Gastrocnemius medialis (tissue), 4 donors: ENCODE measurements around the gene TTLL10. TPM values are rescaled to one million over a fixed set of nuclear protein-coding genes. Genes with fewer than 3 reads are reported as not detected.
A peak's percentile ranks its signal among the peaks of the same experiment; 100 is the strongest.

Experiments
- ATAC-seq, 2 donors: fragments of 150-250 bp; one replicate each; pipeline ENCODE4 v1.9.1; 2016
- DNase-seq, 2 donors: peaks; one replicate each; pipeline ENCODE4 v3.0.0-alpha.2; 2019
- H3K27ac ChIP-seq, 4 donors: fragments of 200-600 bp; sonication (generic); 1 replicate in 1 of 4; 2 replicates in 3 of 4; pipeline ENCODE4 v1.5.1; 2016 to 2018; ENCODE audit warnings: mild to moderate bottlenecking in 2 of 4, moderate library complexity in 1 of 4
- H3K27me3 ChIP-seq, 3 donors: fragments of 200-600 bp; sonication (generic) in 2 of 3; 1 replicate in 1 of 3; 2 replicates in 2 of 3; pipeline versions ENCODE4 v1.5.1 to v1.6.0; 2016 to 2019; ENCODE audit warnings: mild to moderate bottlenecking in 1 of 3, moderate library complexity in 1 of 3
- H3K36me3 ChIP-seq, 2 donors: fragments of 200-600 bp; sonication (generic) in 1 of 2; one replicate each; pipeline ENCODE4 v1.5.1; 2017 to 2018
- H3K4me1 ChIP-seq, 2 donors: fragments of 200-600 bp; sonication (generic) in 1 of 2; one replicate each; pipeline ENCODE4 v1.5.1; 2016 to 2017; ENCODE audit warnings: mild to moderate bottlenecking in 2 of 2
- H3K4me3 ChIP-seq, 4 donors: fragments of 200-600 bp; sonication (generic) in 3 of 4; 1 replicate in 1 of 4; 2 replicates in 3 of 4; pipeline ENCODE4 v1.5.1; 2016 to 2019; ENCODE audit warnings: mild to moderate bottlenecking in 2 of 4
- H3K9me3 ChIP-seq, 3 donors: fragments of 200-600 bp; sonication (generic) in 2 of 3; 1 replicate in 1 of 3; 2 replicates in 2 of 3; pipeline ENCODE4 v1.5.1; 2016 to 2019
- CTCF ChIP-seq, 5 experiments: fragments of 450-650 bp in 3 of 5; fragments of 200-600 bp in 2 of 5; sonication (generic) in 2 of 5; IDR thresholded peaks in 4 of 5; conservative IDR thresholded peaks in 1 of 5; 1 replicate in 4 of 5; 2 replicates in 1 of 5; pipeline ENCODE4 v1.5.1; 2016 to 2019; ENCODE audit warnings: antibody characterized with exemption in 5 of 5, mild to moderate bottlenecking in 3 of 5, moderate library complexity in 3 of 5
- POLR2A ChIP-seq, 2 donors: fragments of 450-650 bp; IDR thresholded peaks; one replicate each; pipeline ENCODE4 v1.6.1; 2017; ENCODE audit warnings: antibody characterized with exemption in 2 of 2, mild to moderate bottlenecking in 2 of 2, moderate library complexity in 2 of 2
- in situ Hi-C, 4 donors: fragments of 200-750 bp; cut with MboI; loops; one replicate each; pipeline versions ENCODE4 v1.15.0 to v1.8.0; 2017; ENCODE audit warnings: low sequenced_read_pairs in 4 of 4
- intact Hi-C: fragments of 100-400 bp; cut with DNase I; formaldehyde crosslinking; loops from one replicate; pipeline ENCODE4 v1.15.1; 2023; ENCODE audit warnings: low total_unique reads
- total RNA-seq, 4 donors: library from RNA; depleted of rRNA; stranded (reverse); fragments of >200 nt; gene quantifications; one replicate each; pipeline versions ENCODE4 v1.1.0 to v1.2.3, GENCODE V29; 2016

Gene TTLL10
- total RNA-seq, 4 donors from 2014 or later = 0.13 to 0.16 TPM; not detected in 2

DNA sequence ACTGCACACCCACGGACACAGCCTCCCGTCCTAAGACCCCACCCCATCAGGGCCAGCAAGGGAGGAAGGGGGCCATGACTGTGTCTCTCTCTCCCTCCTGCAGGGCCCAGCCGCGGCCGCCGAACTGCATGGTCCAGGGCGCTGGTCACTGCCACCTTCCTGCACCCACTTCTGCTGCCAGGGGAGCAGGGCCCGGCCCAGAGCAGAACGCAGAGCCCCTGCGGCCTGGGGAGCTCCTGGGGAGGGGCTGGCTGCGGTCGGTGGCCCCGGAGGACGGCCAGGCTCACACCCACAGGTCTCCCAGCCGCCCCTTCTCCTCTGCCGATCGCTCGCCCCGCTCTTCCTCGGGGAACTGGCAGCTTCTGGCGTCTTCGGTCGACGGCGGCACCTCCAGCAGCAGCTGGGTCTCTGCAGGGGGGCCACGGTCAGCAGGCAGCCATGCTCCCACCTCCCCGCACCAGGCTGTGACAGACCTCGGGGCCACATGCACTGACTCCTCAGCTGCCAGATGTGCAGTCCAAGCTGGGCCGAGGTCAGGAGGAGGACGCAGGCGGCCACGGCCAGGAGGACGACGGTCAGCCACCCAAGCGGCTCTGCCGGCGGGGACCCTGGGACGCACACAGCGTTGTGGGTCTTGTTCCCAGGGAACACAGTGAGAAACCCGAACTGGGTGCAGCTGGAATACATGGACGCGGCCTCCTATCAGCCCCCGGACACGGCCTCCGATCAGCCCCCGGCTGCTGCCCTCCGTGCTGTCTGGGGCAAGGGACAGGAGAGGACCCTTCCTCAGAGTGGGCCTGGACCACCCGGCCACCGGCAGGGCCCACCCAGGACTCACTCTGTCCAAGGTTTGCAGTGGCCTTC lies 30.1 kb downstream of the TTLL10 start:
- H3K4me3 ChIP-seq = no peak overlapping the region
- no peak for DNase-seq
- no peak for ATAC-seq
- H3K36me3 ChIP-seq = no peaks in the 10 kb centered on the region
- H3K27ac ChIP-seq = no peak overlapping the region
- TF ChIP-seq POLR2A (IDR thresholded peaks at IDR 0.05) = no peak
- TF ChIP-seq CTCF (IDR thresholded peaks at IDR 0.05 in 4 of 5, conservative IDR thresholded peaks at IDR 0.05 in 1 of 5) = no peak
- H3K27me3 ChIP-seq = peaks cover 31 to 42% (median 37%) of the 10 kb centered on the region in 3 donors
- intact Hi-C loops = loop anchor here (10.0 kb wide), 1 partner anchor 69 kb away; no protein-coding TSS in a partner anchor
- peaks cover 5 to 6% of the 10 kb centered on the region in 2 donors for H3K4me1 ChIP-seq
- H3K9me3 ChIP-seq = no peaks in the 10 kb centered on the region
- in situ Hi-C loops = no loop called here

GRCh38 chr1:1204425-1204920 lies 30.8 kb downstream of the TTLL10 start:
- H3K27me3 ChIP-seq = peaks cover 31 to 46% (median 38%) of the 10 kb centered on the region in 3 donors

DNA sequence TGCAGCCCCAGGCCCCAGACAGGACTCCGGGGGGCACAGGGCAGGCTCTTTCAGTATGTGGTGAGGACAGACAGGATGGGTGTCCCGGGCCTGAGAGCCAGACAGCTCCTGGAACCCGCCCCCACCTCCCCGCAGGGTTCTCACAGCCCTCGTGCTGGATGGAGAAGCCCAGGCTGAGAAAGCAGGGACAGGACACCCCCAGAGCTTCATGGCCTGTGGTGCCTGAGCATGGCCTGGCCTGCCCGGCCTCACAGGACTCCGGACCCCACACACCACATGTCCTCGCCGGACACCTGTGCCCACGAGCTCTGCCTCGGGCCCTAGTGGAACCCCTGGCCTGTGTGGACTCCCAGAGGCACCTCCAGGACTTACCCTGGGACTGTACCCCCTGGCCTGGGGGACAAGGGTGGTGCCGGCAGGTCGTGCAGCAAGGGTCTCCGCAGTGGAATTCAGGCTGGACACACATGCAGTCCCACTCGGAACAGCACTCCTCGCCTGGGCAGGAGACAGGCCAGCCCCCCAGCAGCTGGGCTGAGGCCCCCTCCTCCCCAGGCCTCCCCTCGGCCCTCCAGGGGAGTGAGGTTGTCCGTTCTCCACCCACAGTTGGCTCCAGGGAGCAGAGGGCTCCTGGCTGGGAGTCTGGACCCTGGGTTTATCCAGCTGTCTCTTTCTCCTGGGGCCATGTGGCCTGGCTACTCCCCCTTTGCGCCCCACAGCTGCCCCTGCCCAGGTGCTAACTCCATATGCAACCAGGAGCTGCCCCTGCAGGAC lies 31.5 kb downstream of the TTLL10 start:
- Histone ChIP-seq H3K27ac (no peak overlapping the region), H3K27me3 (peaks cover 25 to 46% (median 38%) of the 10 kb centered on the region in 3 donors), H3K9me3 (no peaks in the 10 kb centered on the region), H3K4me1 (peaks cover 5 to 6% of the 10 kb centered on the region in 2 donors), H3K36me3 (no peaks in the 10 kb centered on the region), H3K4me3 (no peak overlapping the region)
- no peak for ATAC-seq
- intact Hi-C loops (loop anchor here (10.0 kb wide), 1 partner anchor 70 kb away; no protein-coding TSS in a partner anchor), in situ Hi-C loops (no loop called here)
- no peak for DNase-seq
- TF ChIP-seq CTCF (IDR thresholded peaks at IDR 0.05 in 4 of 5, conservative IDR thresholded peaks at IDR 0.05 in 1 of 5) = no peak
- no peak for TF ChIP-seq POLR2A (IDR thresholded peaks at IDR 0.05)

More at GRCh38 chr1:1204425-1204920, 30.8 kb downstream of the TTLL10 start:
- no peak for TF ChIP-seq CTCF (IDR thresholded peaks at IDR 0.05 in 4 of 5, conservative IDR thresholded peaks at IDR 0.05 in 1 of 5)
- no peak for TF ChIP-seq POLR2A (IDR thresholded peaks at IDR 0.05)
- Histone ChIP-seq H3K4me3 (no peak overlapping the region), H3K27ac (no peak overlapping the region), H3K9me3 (no peaks in the 10 kb centered on the region), H3K4me1 (peaks cover 5 to 6% of the 10 kb centered on the region in 2 donors), H3K36me3 (no peaks in the 10 kb centered on the region)
- no peak for ATAC-seq
- no peak for DNase-seq
- intact Hi-C loops = loop anchor here (10.0 kb wide), 1 partner anchor 70 kb away; no protein-coding TSS in a partner anchor
- in situ Hi-C loops = no loop called here

DNA sequence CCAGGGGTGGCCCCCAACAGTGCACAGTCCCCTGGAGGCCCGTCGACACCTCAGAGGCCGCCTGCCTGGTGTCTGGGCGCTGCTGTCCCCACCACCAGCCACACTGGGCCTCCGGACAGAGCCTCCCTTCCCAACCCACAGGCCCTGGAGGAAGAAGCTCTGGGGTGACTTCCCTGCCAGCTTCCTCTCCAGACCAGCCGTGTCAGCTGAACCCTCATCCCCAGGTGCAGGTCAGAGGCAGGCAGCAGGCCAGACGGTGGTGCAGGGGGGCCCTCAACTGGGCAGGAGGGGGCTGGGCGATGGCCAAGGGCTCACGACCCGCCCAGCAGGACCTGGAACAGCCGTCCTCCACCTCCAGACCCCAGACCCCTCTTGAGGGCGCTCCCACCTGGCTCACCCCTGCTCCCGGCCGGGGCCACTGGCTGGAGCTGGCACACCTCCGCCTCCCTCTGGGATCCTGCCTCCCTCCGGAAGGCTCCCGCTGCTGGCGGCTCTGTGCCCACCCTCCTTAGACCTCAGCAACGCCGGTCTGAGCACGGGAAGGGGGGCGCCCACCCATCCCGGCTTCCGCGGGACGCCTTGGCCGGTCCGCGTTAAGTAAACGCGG lies 32.2 kb downstream of the TTLL10 start:
- intact Hi-C loops = loop anchor here (10.0 kb wide), 1 partner anchor 71 kb away; no protein-coding TSS in a partner anchor
- ATAC-seq (no peak), DNase-seq (no peak)
- H3K36me3 ChIP-seq = no peaks in the 10 kb centered on the region
- no peak overlapping the region for H3K27ac ChIP-seq
- H3K4me1 ChIP-seq = peaks cover 5 to 6% of the 10 kb centered on the region in 2 donors
- in situ Hi-C loops = no loop called here
- peak overlapping the region; percentile 2 to 36 (median 26) for H3K4me3 ChIP-seq
- no peaks in the 10 kb centered on the region for H3K9me3 ChIP-seq
- TF ChIP-seq CTCF (IDR thresholded peaks at IDR 0.05 in 4 of 5, conservative IDR thresholded peaks at IDR 0.05 in 1 of 5) = no peak
- no peak for TF ChIP-seq POLR2A (IDR thresholded peaks at IDR 0.05)
- peaks cover 19 to 44% (median 35%) of the 10 kb centered on the region in 3 donors for H3K27me3 ChIP-seq
